ENCODE results near the gene INHBB.

The INHBB gene

GRCh38 chr2:120323807-120324399 lies 22.0 kb upstream of the INHBB start:
- no peak overlapping the region for H3K27ac ChIP-seq (ENCODE audit: low read length)
- no peak overlapping the region for H3K4me3 ChIP-seq (ENCODE audit: low read length in 2 of 2)
- H3K36me3 ChIP-seq (ENCODE audit: control insufficient read depth in 2 of 2, insufficient read depth in 2 of 2, low read length in 2 of 2): no peaks in the 10 kb centered on the region
- no peaks in the 10 kb centered on the region for H3K27me3 ChIP-seq (ENCODE audit: control insufficient read depth in 1 of 2, insufficient read depth in 2 of 2, low read length in 2 of 2)
- peaks cover 8% of the 10 kb centered on the region for H3K4me1 ChIP-seq (ENCODE audit: control insufficient read depth, insufficient read depth, low read length)
- H3K9ac ChIP-seq (ENCODE audit: low read length in 2 of 2): no peak overlapping the region
- H3K9me3 ChIP-seq (ENCODE audit: control insufficient read depth in 2 of 2, low read length in 2 of 2): no peaks in the 10 kb centered on the region

GRCh38 chr2:120324933-120325332 lies 21.0 kb upstream of the INHBB start:
- Histone ChIP-seq H3K4me3 (ENCODE audit: low read length in 2 of 2) (no peak overlapping the region), H3K9me3 (ENCODE audit: control insufficient read depth in 2 of 2, low read length in 2 of 2) (no peaks in the 10 kb centered on the region), H3K9ac (ENCODE audit: low read length in 2 of 2) (no peak overlapping the region), H3K4me1 (ENCODE audit: control insufficient read depth, insufficient read depth, low read length) (peaks cover 4% of the 10 kb centered on the region), H3K27ac (ENCODE audit: low read length) (no peak overlapping the region), H3K27me3 (ENCODE audit: control insufficient read depth in 1 of 2, insufficient read depth in 2 of 2, low read length in 2 of 2) (no peaks in the 10 kb centered on the region), H3K36me3 (ENCODE audit: control insufficient read depth in 2 of 2, insufficient read depth in 2 of 2, low read length in 2 of 2) (no peaks in the 10 kb centered on the region)

GRCh38 chr2:120326066-120326465 lies 19.9 kb upstream of the INHBB start:
- Histone ChIP-seq H3K9me3 (ENCODE audit: control insufficient read depth in 2 of 2, low read length in 2 of 2) (no peaks in the 10 kb centered on the region), H3K9ac (ENCODE audit: low read length in 2 of 2) (no peak overlapping the region), H3K4me1 (ENCODE audit: control insufficient read depth, insufficient read depth, low read length) (peaks cover 4% of the 10 kb centered on the region), H3K36me3 (ENCODE audit: control insufficient read depth in 2 of 2, insufficient read depth in 2 of 2, low read length in 2 of 2) (no peaks in the 10 kb centered on the region), H3K4me3 (ENCODE audit: low read length in 2 of 2) (no peak overlapping the region), H3K27me3 (ENCODE audit: control insufficient read depth in 1 of 2, insufficient read depth in 2 of 2, low read length in 2 of 2) (no peaks in the 10 kb centered on the region), H3K27ac (ENCODE audit: low read length) (no peak overlapping the region)

- H3K4me3 ChIP-seq (ENCODE audit: low read length in 2 of 2): no peak overlapping the region
- H3K9me3 ChIP-seq (ENCODE audit: control insufficient read depth in 2 of 2, low read length in 2 of 2): no peaks in the 10 kb centered on the region
- H3K36me3 ChIP-seq (ENCODE audit: control insufficient read depth in 2 of 2, insufficient read depth in 2 of 2, low read length in 2 of 2): no peaks in the 10 kb centered on the region
- no peak overlapping the region for H3K9ac ChIP-seq (ENCODE audit: low read length in 2 of 2)
- H3K27me3 ChIP-seq (ENCODE audit: control insufficient read depth in 1 of 2, insufficient read depth in 2 of 2, low read length in 2 of 2): peaks cover 0 to 2% of the 10 kb centered on the region in 2 donors
- H3K4me1 ChIP-seq (ENCODE audit: control insufficient read depth, insufficient read depth, low read length): no peaks in the 10 kb centered on the region
- H3K27ac ChIP-seq (ENCODE audit: low read length): no peak overlapping the region
Observed at GRCh38 chr2:120330946-120331822, 14.8 kb upstream of the INHBB start.

GRCh38 chr2:120331903-120332302 lies 14.0 kb upstream of the INHBB start:
- H3K27me3 ChIP-seq (ENCODE audit: control insufficient read depth in 1 of 2, insufficient read depth in 2 of 2, low read length in 2 of 2): peaks cover 0 to 2% of the 10 kb centered on the region in 2 donors
- no peak overlapping the region for H3K27ac ChIP-seq (ENCODE audit: low read length)
- no peaks in the 10 kb centered on the region for H3K9me3 ChIP-seq (ENCODE audit: control insufficient read depth in 2 of 2, low read length in 2 of 2)
- no peaks in the 10 kb centered on the region for H3K36me3 ChIP-seq (ENCODE audit: control insufficient read depth in 2 of 2, insufficient read depth in 2 of 2, low read length in 2 of 2)
- no peak overlapping the region for H3K4me3 ChIP-seq (ENCODE audit: low read length in 2 of 2)
- H3K9ac ChIP-seq (ENCODE audit: low read length in 2 of 2): no peak overlapping the region
- no peaks in the 10 kb centered on the region for H3K4me1 ChIP-seq (ENCODE audit: control insufficient read depth, insufficient read depth, low read length)

- H3K9ac ChIP-seq (ENCODE audit: low read length in 2 of 2): no peak overlapping the region
- peaks cover 0 to 2% of the 10 kb centered on the region in 2 donors for H3K27me3 ChIP-seq (ENCODE audit: control insufficient read depth in 1 of 2, insufficient read depth in 2 of 2, low read length in 2 of 2)
- H3K4me1 ChIP-seq (ENCODE audit: control insufficient read depth, insufficient read depth, low read length): no peaks in the 10 kb centered on the region
- no peaks in the 10 kb centered on the region for H3K9me3 ChIP-seq (ENCODE audit: control insufficient read depth in 2 of 2, low read length in 2 of 2)
- no peaks in the 10 kb centered on the region for H3K36me3 ChIP-seq (ENCODE audit: control insufficient read depth in 2 of 2, insufficient read depth in 2 of 2, low read length in 2 of 2)
- no peak overlapping the region for H3K27ac ChIP-seq (ENCODE audit: low read length)
- no peak overlapping the region for H3K4me3 ChIP-seq (ENCODE audit: low read length in 2 of 2)
Observed at GRCh38 chr2:120332384-120332783, 13.6 kb upstream of the INHBB start.

- Histone ChIP-seq H3K27me3 (ENCODE audit: control insufficient read depth in 1 of 2, insufficient read depth in 2 of 2, low read length in 2 of 2) (peaks cover 0 to 2% of the 10 kb centered on the region in 2 donors), H3K36me3 (ENCODE audit: control insufficient read depth in 2 of 2, insufficient read depth in 2 of 2, low read length in 2 of 2) (no peaks in the 10 kb centered on the region), H3K9ac (ENCODE audit: low read length in 2 of 2) (no peak overlapping the region), H3K27ac (ENCODE audit: low read length) (no peak overlapping the region), H3K9me3 (ENCODE audit: control insufficient read depth in 2 of 2, low read length in 2 of 2) (no peaks in the 10 kb centered on the region), H3K4me1 (ENCODE audit: control insufficient read depth, insufficient read depth, low read length) (no peaks in the 10 kb centered on the region), H3K4me3 (ENCODE audit: low read length in 2 of 2) (no peak overlapping the region)
Observed at GRCh38 chr2:120334068-120334467, 11.9 kb upstream of the INHBB start.

- H3K4me3 ChIP-seq (ENCODE audit: low read length in 2 of 2): no peak overlapping the region
- H3K27me3 ChIP-seq (ENCODE audit: control insufficient read depth in 1 of 2, insufficient read depth in 2 of 2, low read length in 2 of 2): peaks cover 20 to 22% of the 10 kb centered on the region in 2 donors
- H3K9ac ChIP-seq (ENCODE audit: low read length in 2 of 2): no peak overlapping the region
- H3K4me1 ChIP-seq (ENCODE audit: control insufficient read depth, insufficient read depth, low read length): no peaks in the 10 kb centered on the region
- H3K27ac ChIP-seq (ENCODE audit: low read length): no peak overlapping the region
- no peaks in the 10 kb centered on the region for H3K36me3 ChIP-seq (ENCODE audit: control insufficient read depth in 2 of 2, insufficient read depth in 2 of 2, low read length in 2 of 2)
- no peaks in the 10 kb centered on the region for H3K9me3 ChIP-seq (ENCODE audit: control insufficient read depth in 2 of 2, low read length in 2 of 2)
Observed at GRCh38 chr2:120336749-120337148, 9.2 kb upstream of the INHBB start.

- Histone ChIP-seq H3K27ac (ENCODE audit: low read length) (no peak overlapping the region), H3K4me3 (ENCODE audit: low read length in 2 of 2) (no peak overlapping the region), H3K27me3 (ENCODE audit: control insufficient read depth in 1 of 2, insufficient read depth in 2 of 2, low read length in 2 of 2) (peaks cover 32 to 35% of the 10 kb centered on the region in 2 donors), H3K4me1 (ENCODE audit: control insufficient read depth, insufficient read depth, low read length) (peaks cover under 1% of the 10 kb centered on the region), H3K9me3 (ENCODE audit: control insufficient read depth in 2 of 2, low read length in 2 of 2) (no peaks in the 10 kb centered on the region), H3K36me3 (ENCODE audit: control insufficient read depth in 2 of 2, insufficient read depth in 2 of 2, low read length in 2 of 2) (no peaks in the 10 kb centered on the region), H3K9ac (ENCODE audit: low read length in 2 of 2) (no peak overlapping the region)
Observed at GRCh38 chr2:120338015-120338414, 7.9 kb upstream of the INHBB start.

- Histone ChIP-seq H3K4me1 (ENCODE audit: control insufficient read depth, insufficient read depth, low read length) (peaks cover 32% of the 10 kb centered on the region), H3K36me3 (ENCODE audit: control insufficient read depth in 2 of 2, insufficient read depth in 2 of 2, low read length in 2 of 2) (no peaks in the 10 kb centered on the region), H3K27ac (ENCODE audit: low read length) (no peak overlapping the region), H3K27me3 (ENCODE audit: control insufficient read depth in 1 of 2, insufficient read depth in 2 of 2, low read length in 2 of 2) (peaks cover 41 to 67% of the 10 kb centered on the region in 2 donors), H3K9ac (ENCODE audit: low read length in 2 of 2) (no peak overlapping the region), H3K9me3 (ENCODE audit: control insufficient read depth in 2 of 2, low read length in 2 of 2) (no peaks in the 10 kb centered on the region), H3K4me3 (ENCODE audit: low read length in 2 of 2) (no peak overlapping the region)
Observed at GRCh38 chr2:120341977-120342376, 4.0 kb upstream of the INHBB start.

- no peak overlapping the region for H3K27ac ChIP-seq (ENCODE audit: low read length)
- H3K36me3 ChIP-seq (ENCODE audit: control insufficient read depth in 2 of 2, insufficient read depth in 2 of 2, low read length in 2 of 2): no peaks in the 10 kb centered on the region
- H3K4me3 ChIP-seq (ENCODE audit: low read length in 2 of 2): no peak overlapping the region
- H3K4me1 ChIP-seq (ENCODE audit: control insufficient read depth, insufficient read depth, low read length): peaks cover 36% of the 10 kb centered on the region
- H3K27me3 ChIP-seq (ENCODE audit: control insufficient read depth in 1 of 2, insufficient read depth in 2 of 2, low read length in 2 of 2): peaks cover 43 to 71% of the 10 kb centered on the region in 2 donors
- H3K9ac ChIP-seq (ENCODE audit: low read length in 2 of 2): no peak overlapping the region
- no peaks in the 10 kb centered on the region for H3K9me3 ChIP-seq (ENCODE audit: control insufficient read depth in 2 of 2, low read length in 2 of 2)
Observed at GRCh38 chr2:120342446-120342845, 3.5 kb upstream of the INHBB start.
